ENCODE measurements around the gene MRM1. TPM values are rescaled to one million over a fixed set of nuclear protein-coding genes. Genes with fewer than 3 reads are reported as not detected.
"Not testable (repeated sequence)": the region's sequence is repeated elsewhere in the genome, so short reads cannot be mapped to it uniquely, and the experiment has no call there.

MRM1 gene
- total RNA-seq, 1 experiment from 2014 or later: 19.3 TPM

DNA sequence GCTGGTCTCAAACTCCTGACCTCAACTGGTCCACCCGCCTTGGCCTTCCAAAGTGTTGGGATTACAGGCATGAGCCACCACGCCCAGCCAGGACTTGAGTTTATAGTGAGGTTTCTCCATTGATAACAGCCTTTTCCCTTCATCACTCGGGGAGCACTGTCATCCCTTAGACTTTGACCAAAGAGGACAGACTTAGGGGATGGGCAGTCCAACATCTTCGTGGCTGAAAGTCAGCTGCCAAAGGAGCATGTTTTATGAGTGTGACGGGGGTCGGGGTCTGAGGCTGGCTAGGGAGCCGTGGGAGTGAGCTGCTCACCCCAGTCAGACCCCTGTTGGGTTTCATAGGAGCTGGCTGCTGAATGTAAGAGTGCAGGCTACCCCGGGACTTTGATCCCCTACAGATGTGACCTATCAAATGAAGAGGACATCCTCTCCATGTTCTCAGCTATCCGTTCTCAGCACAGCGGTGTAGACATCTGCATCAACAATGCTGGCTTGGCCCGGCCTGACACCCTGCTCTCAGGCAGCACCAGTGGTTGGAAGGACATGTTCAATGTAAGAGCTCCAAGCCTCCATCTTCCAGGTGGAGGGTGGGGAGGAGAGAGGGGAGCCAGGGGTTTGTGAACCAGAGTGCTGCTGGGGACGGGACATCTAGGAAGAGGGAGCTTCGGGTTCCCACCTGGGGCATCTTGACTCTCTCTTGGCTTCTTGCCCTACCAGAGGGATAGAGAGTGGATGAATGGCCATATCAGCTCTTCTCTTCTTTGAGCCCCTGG is 6.6 kb upstream of the MRM1 start:
- H3K27me3 ChIP-seq (ENCODE audit: control insufficient read depth, insufficient read depth, low read length): no peaks in the 10 kb centered on the region
- no peak for DNase-seq
- peaks cover 9% of the 10 kb centered on the region for H3K36me3 ChIP-seq (replicated peaks; ENCODE audit: control insufficient read depth, insufficient read depth, low read length)
- H3K4me3 ChIP-seq (ENCODE audit: insufficient read depth, low read depth, low read length): no peak overlapping the region

DNA sequence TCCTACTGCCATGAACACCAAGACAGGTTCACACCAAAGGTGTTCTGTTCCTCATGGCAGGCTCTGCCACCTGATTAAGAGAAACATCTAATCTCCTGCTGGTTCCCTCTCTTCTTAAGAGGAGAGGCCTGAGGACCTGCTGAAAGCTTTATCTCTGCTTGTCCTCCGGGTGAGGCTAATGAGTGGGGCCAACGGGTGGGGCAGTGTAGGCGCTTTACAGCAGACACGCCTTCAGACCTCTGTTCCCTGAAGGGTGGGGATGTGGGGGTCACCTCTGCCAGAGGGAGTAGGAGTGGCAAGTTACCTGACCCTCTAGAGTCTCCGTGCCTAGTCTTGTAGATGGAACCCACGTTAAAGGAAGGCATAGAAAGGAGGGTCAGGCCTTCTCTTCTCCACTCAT is 4.2 kb upstream of the MRM1 start:
- Histone ChIP-seq H3K4me3 (ENCODE audit: insufficient read depth, low read depth, low read length) (no peak overlapping the region), H3K27me3 (ENCODE audit: control insufficient read depth, insufficient read depth, low read length) (no peaks in the 10 kb centered on the region), H3K36me3 (replicated peaks; ENCODE audit: control insufficient read depth, insufficient read depth, low read length) (peaks cover 9% of the 10 kb centered on the region)
- DNase-seq: no peak

DNA sequence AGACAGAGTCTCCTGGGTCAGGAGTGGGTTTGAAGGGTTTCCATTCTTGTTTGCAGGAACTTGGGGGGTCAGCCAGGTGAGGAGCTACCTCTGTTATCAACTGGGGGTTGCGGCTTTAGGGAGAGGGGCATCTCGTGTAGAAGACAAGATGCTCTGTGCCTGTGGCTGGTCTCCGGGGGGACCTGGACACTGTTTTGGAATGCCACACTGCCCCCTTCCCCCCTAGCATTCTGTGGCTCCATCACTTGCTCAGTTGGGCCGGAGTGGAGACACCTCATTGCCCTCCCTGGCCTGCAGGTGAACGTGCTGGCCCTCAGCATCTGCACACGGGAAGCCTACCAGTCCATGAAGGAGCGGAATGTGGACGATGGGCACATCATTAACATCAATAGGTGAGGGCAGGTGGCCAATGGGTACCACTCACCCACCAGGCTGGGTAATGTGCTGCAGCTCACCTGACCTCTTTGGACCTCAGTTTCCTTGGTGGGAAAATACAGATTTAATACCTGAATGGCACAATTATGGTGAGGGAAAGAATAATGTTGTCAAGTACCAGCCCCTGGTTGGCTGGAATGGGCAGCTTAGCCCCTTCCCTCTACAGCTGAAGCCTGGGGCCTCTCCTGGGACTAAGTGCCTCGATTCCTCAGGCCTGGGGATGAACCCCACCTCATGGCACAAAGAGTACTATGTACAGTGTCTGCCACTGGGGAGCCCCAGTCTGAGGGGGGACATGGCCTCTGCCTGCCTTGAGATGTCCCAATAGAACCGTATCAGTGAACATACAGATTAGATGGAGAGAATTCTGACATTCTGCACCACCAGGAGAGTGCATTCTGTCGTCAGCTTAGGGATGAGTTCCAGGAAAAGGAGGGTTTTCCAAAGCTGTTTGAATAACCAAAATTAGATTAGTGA is 3.3 kb upstream of the MRM1 start:
- Histone ChIP-seq H3K36me3 (replicated peaks; ENCODE audit: control insufficient read depth, insufficient read depth, low read length) (peaks cover 9% of the 10 kb centered on the region), H3K4me3 (ENCODE audit: insufficient read depth, low read depth, low read length) (no peak overlapping the region), H3K27me3 (ENCODE audit: control insufficient read depth, insufficient read depth, low read length) (no peaks in the 10 kb centered on the region; the same call in 1 of the 2 replicates)
- DNase-seq: no peak

DNA sequence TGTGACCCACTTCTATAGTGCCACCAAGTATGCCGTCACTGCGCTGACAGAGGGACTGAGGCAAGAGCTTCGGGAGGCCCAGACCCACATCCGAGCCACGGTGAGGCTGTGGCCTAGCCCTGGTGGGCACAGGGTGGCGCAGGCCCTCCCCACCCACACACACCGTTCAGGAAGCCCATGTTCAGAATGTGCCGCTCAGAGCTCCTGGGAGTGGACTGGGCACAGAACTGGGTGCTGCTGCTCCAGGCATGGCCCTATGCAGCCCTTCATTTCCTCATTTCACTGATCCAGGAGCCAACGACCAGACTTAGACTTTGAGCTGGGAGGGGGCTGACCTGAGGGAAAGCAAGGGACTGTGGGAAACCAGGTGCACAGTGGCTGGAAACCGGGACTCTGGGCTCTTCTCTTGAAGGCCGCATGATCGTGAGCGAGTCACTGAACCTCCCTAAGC is 2.4 kb upstream of the MRM1 start:
- no peak overlapping the region for H3K4me3 ChIP-seq (ENCODE audit: insufficient read depth, low read depth, low read length)
- no peak for DNase-seq
- H3K36me3 ChIP-seq (replicated peaks; ENCODE audit: control insufficient read depth, insufficient read depth, low read length): peaks cover 9% of the 10 kb centered on the region
- no peaks in the 10 kb centered on the region; the same call in 1 of the 2 replicates for H3K27me3 ChIP-seq (ENCODE audit: control insufficient read depth, insufficient read depth, low read length)

DNA sequence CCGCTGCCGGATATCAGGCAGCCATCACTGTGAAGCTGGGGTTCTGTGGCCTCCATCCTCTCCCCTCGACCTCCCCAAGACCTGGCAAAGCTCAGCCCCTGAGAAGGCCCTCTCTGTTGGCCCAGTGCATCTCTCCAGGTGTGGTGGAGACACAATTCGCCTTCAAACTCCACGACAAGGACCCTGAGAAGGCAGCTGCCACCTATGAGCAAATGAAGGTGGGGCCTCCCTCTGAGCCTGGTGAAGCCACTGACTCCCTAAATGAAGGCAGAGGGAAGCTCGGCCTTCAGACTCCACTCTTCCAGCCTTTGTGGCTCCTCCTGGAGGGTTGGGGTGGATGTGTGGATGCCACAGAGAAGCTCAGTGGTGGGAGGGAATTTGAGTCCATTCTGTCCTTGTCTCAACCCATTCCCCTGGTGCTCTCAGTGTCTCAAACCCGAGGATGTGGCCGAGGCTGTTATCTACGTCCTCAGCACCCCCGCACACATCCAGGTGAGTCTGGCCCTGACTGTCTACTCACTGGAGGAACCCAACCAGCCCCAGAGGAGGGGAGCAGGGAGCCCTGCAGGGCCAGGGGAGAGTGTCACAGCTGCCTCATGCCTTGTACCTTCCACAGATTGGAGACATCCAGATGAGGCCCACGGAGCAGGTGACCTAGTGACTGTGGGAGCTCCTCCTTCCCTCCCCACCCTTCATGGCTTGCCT is 1.7 kb upstream of the MRM1 start:
- DNase-seq: no peak
- Histone ChIP-seq H3K4me3 (ENCODE audit: insufficient read depth, low read depth, low read length) (no peak overlapping the region), H3K27me3 (ENCODE audit: control insufficient read depth, insufficient read depth, low read length) (no peaks in the 10 kb centered on the region; the same call in 1 of the 2 replicates), H3K36me3 (replicated peaks; ENCODE audit: control insufficient read depth, insufficient read depth, low read length) (peaks cover 9% of the 10 kb centered on the region)

DNA sequence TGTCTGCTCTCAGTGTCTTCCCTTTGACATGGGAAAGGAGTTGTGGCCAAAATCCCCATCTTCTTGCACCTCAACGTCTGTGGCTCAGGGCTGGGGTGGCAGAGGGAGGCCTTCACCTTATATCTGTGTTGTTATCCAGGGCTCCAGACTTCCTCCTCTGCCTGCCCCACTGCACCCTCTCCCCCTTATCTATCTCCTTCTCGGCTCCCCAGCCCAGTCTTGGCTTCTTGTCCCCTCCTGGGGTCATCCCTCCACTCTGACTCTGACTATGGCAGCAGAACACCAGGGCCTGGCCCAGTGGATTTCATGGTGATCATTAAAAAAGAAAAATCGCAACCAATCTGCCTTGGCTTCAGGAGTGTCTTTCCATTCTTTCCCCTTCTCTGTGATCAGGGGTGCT is 918 bp upstream of the MRM1 start:
- Histone ChIP-seq H3K36me3 (replicated peaks; ENCODE audit: control insufficient read depth, insufficient read depth, low read length) (peaks cover 7% of the 10 kb centered on the region; the same call in 1 of the 2 replicates), H3K27me3 (ENCODE audit: control insufficient read depth, insufficient read depth, low read length) (no peaks in the 10 kb centered on the region; the same call in 1 of the 2 replicates), H3K4me3 (ENCODE audit: insufficient read depth, low read depth, low read length) (no peak overlapping the region)
- no peak for DNase-seq

DNA sequence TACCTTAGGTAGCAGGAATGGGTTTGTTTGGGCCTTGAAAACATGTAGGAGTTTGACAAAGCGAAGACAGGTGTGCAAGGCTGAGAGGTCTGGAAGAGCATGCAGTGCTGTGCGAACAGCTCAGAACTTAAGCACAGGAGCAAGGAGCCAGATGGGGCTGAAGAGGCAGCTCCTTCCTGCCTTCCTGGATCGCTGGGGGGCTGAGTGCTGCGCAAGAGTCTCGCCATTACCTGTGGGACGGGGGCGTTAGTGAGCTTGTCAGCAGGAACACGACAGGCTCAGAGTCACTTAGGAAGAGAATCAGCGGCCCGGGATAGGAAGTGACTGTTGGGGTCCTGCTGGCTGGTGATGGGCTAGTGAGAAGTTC is 464 bp upstream of the MRM1 start:
- H3K27me3 ChIP-seq (ENCODE audit: control insufficient read depth, insufficient read depth, low read length): no peaks in the 10 kb centered on the region; the same call in 1 of the 2 replicates
- DNase-seq: peak; percentile 72
- peak overlapping the region; percentile 95 for H3K4me3 ChIP-seq (ENCODE audit: insufficient read depth, low read depth, low read length)
- H3K36me3 ChIP-seq (replicated peaks; ENCODE audit: control insufficient read depth, insufficient read depth, low read length): peaks cover 7% of the 10 kb centered on the region; the same call in 1 of the 2 replicates

DNA sequence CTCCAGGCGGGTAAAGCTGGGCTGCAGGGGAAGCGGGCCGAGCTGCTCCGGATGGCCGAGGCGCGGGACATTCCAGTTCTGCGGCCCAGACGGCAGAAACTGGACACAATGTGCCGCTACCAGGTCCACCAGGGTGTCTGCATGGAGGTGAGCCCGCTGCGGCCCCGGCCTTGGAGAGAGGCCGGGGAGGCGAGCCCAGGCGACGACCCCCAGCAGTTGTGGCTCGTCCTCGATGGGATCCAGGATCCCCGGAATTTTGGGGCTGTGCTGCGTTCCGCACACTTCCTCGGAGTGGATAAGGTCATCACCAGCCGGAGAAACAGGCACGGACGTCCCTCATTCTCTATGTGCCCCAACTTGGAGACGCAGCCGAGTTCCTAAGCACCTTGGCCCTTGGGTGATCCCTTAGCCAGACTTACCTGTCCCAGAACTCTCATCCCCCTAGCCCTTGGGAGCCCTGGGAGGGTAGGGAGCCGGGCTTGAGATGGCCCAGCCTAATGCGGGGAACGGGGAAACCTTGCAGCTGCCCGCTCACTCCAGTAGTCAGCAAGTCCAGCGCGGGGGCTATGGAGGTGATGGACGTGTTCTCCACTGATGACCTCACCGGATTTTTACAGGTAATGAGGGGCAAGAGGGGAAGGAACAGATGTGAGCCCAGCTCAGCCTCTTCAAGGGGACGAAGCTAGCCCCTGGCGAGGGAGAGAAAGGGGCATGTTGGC is 806 bp downstream of the MRM1 start:
- no peak for DNase-seq
- H3K36me3 ChIP-seq (replicated peaks; ENCODE audit: control insufficient read depth, insufficient read depth, low read length): peaks cover 5% of the 10 kb centered on the region; the same call in 1 of the 2 replicates
- H3K4me3 ChIP-seq (ENCODE audit: insufficient read depth, low read depth, low read length): peak overlapping the region; percentile 95
- no peaks in the 10 kb centered on the region; the same call in 1 of the 2 replicates for H3K27me3 ChIP-seq (ENCODE audit: control insufficient read depth, insufficient read depth, low read length)

DNA sequence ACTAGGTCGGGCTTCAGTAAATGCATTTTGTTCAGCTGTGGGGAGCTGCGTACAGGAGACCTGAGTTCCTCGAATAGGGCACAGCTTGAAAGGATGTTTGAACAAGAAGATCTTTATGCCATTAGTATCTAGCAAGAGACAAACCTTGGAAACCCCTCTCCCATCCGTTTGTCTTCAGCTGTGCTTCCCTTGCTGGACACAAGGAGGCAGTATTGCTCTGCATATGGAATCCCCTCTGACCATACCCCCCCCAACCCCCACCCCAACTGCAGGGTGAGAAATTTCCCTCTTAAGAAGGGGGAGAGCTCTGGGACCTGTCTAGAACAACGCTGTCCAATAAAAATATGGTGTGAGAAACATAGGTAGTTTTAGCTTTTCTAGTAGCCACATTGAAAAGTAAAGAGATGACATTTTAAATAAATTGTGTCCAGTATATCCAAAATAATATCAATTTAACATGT is 1.6 kb downstream of the MRM1 start:
- peak; percentile 90 for DNase-seq
- Histone ChIP-seq H3K4me3 (ENCODE audit: insufficient read depth, low read depth, low read length) (peak overlapping the region; percentile 95), H3K36me3 (replicated peaks; ENCODE audit: control insufficient read depth, insufficient read depth, low read length) (peaks cover 3% of the 10 kb centered on the region; the same call in 1 of the 2 replicates), H3K27me3 (ENCODE audit: control insufficient read depth, insufficient read depth, low read length) (no peaks in the 10 kb centered on the region; the same call in 1 of the 2 replicates)

DNA sequence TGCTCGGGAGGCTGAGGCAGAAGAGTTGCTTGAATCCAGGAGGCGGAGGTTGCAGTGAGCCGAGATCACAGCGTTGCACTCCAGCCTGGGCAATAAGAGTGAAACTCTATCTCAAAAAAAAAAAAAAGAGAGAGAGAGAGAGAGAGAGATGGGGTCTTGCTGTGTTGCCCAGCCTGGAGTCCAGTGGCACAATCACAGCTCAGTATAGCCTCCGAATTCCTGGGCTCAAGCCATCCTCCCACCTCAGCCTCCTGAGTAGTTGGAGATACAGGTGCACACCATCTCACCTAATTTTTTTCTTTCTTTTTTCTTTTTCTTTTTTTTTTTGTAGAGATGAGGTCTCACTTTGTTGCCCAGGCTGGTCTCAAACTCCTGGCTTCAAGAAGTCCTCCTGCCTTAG is 3.6 kb downstream of the MRM1 start:
- H3K36me3 ChIP-seq (replicated peaks; ENCODE audit: control insufficient read depth, insufficient read depth, low read length); DNase-seq; H3K4me3 ChIP-seq (ENCODE audit: insufficient read depth, low read depth, low read length); H3K27me3 ChIP-seq (ENCODE audit: control insufficient read depth, insufficient read depth, low read length): not testable (repeated sequence)

DNA sequence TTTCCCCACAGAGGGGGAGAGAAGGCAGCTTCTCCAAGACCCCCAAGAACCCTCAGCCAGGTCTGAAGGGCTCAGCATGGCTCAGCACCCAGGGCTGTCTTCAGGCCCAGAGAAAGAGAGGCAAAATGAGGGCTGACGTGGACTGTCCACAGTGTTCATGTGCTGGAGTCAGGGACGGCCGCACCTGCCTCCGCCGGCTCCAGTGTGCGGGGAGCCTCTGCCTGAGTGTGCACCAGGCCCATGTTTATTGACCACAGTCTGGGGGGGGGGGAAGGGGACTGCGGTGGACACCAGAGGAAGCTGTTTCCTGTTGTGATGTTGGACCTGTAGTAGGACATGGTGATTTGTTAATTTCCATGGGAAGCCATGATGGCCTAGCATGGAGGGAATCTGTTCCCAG is 6.9 kb downstream of the MRM1 start:
- Histone ChIP-seq H3K36me3 (replicated peaks; ENCODE audit: control insufficient read depth, insufficient read depth, low read length) (no peaks in the 10 kb centered on the region), H3K4me3 (ENCODE audit: insufficient read depth, low read depth, low read length) (no peak overlapping the region), H3K27me3 (ENCODE audit: control insufficient read depth, insufficient read depth, low read length) (no peaks in the 10 kb centered on the region)
- DNase-seq: no peak

DNA sequence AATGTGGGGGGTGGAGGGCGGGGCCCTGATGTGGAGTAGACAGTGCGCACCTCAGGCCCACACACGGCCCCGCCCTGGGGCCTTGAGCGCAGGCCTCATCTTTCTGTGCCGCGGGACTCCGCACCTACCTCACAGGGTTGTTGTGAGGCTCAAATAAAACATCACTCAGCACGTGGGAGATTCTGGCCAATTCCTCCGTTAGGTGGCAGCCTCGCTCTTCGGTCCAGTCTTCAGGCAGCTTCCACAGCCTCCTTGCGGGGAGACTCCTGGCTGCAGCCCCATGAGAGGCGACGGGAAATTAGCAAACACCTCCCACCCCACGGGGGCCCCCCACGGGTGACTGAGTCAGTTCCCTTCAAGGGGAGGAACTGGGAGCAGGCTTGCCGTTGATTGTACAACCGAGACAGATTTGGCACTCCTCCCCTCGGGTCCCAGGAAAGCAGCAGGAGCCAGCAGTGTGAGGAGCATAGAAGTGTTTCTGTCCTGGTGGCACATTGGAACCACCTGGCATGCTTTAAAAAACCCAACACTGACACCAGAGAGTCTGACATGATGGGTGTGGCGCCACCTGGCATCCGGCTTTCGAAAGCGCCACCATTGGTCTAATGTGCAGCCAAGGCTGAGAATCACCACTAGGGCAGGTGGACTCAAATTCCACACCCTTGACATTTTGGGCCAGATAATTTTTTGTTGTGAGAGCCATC is 7.6 kb downstream of the MRM1 start:
- Histone ChIP-seq H3K27me3 (ENCODE audit: control insufficient read depth, insufficient read depth, low read length) (no peaks in the 10 kb centered on the region), H3K4me3 (ENCODE audit: insufficient read depth, low read depth, low read length) (no peak overlapping the region), H3K36me3 (replicated peaks; ENCODE audit: control insufficient read depth, insufficient read depth, low read length) (no peaks in the 10 kb centered on the region)
- DNase-seq: peak; percentile 80

DNA sequence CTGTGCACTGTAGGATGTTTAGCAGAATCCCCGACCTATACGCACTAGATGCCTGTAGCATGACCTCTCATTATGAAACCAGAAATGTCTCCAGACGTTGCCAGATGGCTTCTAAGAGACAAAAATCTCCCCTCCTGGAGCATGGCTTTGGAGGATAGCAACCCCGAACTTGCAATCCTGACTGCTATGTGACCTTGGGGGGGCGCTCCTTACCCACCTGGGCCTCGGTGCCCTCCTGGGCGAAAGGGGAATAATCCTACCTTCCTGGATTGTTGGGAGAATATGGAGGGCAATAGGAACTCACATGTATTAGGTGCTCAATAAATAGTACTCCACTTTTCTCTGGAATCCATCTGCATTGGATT is 8.1 kb downstream of the MRM1 start:
- Histone ChIP-seq H3K4me3 (ENCODE audit: insufficient read depth, low read depth, low read length) (no peak overlapping the region), H3K36me3 (replicated peaks; ENCODE audit: control insufficient read depth, insufficient read depth, low read length) (no peaks in the 10 kb centered on the region), H3K27me3 (ENCODE audit: control insufficient read depth, insufficient read depth, low read length) (no peaks in the 10 kb centered on the region)
- DNase-seq: peak; percentile 72

Measured in H7 (cell line).